HG03064 (cell line): ENCODE measurements around the gene SEC22C.
"Not testable (repeated sequence)": the region's sequence is repeated elsewhere in the genome, so short reads cannot be mapped to it uniquely, and the experiment has no call there.

Experiments
- ATAC-seq: cut with Tn5 transposase; IDR thresholded peaks from one replicate; pipeline ENCODE4 v1.9.1; 2021; ENCODE audit warnings: low read depth; ENCODE audit not compliant: unreplicated experiment

Gene SEC22C

GRCh38 chr3:42581709-42582473 lies at the start of gene SEC22C:
TSS of gene SEC22C (minus strand) at chr3:42581967. CDS start at chr3:42569046, 12,921 bp downstream.
- ATAC-seq = peak; percentile 89

GRCh38 chr3:42613462-42613861 lies 31.7 kb upstream of the SEC22C start:
- no peak for ATAC-seq

GRCh38 chr3:42612928-42613327 lies 31.2 kb upstream of the SEC22C start:
- ATAC-seq = peak; percentile 73

- no peak for ATAC-seq
These were observed 30.4 kb upstream of the SEC22C start for GRCh38 chr3:42612217-42612616.

GRCh38 chr3:42610976-42611375 lies 29.2 kb upstream of the SEC22C start:
- ATAC-seq = no peak

GRCh38 chr3:42608581-42608980 lies 26.8 kb upstream of the SEC22C start:
- ATAC-seq = no peak

- ATAC-seq = no peak
These were observed 23.9 kb upstream of the SEC22C start for GRCh38 chr3:42605546-42606173.

GRCh38 chr3:42602961-42603360 lies 21.2 kb upstream of the SEC22C start:
- no peak for ATAC-seq

GRCh38 chr3:42601896-42602581 lies 20.3 kb upstream of the SEC22C start:
- no peak for ATAC-seq

GRCh38 chr3:42600958-42601675 lies 19.4 kb upstream of the SEC22C start:
- ATAC-seq = peak; percentile 9

- ATAC-seq = peak; percentile 87
These were observed 18.6 kb upstream of the SEC22C start, which contains the start of gene NKTR for GRCh38 chr3:42600111-42600957. TSS of gene NKTR (plus strand) at chr3:42600686. CDS start at chr3:42601007, 321 bp downstream.

- ATAC-seq = not testable (repeated sequence)
These were observed 15.3 kb upstream of the SEC22C start for GRCh38 chr3:42597098-42597497.

- ATAC-seq = no peak
These were observed 13.9 kb upstream of the SEC22C start for GRCh38 chr3:42595682-42596081.

GRCh38 chr3:42593635-42594034 lies 11.9 kb upstream of the SEC22C start:
- ATAC-seq = no peak

- no peak for ATAC-seq
These were observed 10.0 kb upstream of the SEC22C start for GRCh38 chr3:42591811-42592210.

GRCh38 chr3:42590989-42591756 lies 9.4 kb upstream of the SEC22C start:
- no peak for ATAC-seq

GRCh38 chr3:42589382-42590109 lies 7.8 kb upstream of the SEC22C start:
- no peak for ATAC-seq

- no peak for ATAC-seq
These were observed 6.9 kb upstream of the SEC22C start for GRCh38 chr3:42588625-42589024.
